Measurements from ENCODE around the gene NYAP2.

Gene NYAP2

DNA sequence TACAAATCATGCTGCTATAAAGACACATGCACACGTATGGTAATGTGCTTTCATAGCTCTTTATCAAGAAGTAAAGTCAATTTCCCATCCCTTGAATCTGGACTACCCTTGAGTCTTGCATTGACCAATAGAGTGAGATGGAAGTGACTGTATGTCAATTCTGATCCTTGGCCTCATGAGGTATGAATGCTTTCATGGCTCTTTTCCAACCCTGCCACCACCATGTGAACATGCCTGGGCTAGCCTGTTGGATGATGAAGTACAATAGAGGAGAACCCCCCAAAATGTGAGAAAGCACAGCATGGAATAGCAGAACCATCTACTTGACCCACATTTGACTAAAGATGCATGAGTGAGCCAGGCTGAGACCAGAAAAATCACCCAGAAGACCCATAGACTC lies 237.0 kb downstream of the NYAP2 start:
- DNase-seq, result no peak

DNA sequence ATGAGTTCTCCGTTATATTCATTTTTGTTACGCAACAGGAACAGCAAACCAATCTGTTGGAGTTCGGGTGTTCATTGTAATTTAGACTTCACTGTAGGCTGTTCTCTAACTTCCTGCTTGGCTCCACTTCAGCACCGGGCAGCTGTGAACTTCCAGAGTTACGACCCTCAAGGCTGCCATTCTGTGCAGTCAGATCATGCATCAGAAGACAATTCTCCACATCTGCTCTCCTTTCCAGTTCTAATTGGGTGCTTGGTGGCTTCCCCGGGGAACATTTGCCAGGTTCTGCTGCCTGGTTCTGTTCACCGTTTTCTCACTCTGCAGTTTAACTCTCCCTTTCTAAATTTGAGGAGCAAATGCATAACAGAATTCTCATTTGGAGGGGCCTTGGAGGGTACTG lies 237.7 kb downstream of the NYAP2 start:
- no peak for DNase-seq

DNA sequence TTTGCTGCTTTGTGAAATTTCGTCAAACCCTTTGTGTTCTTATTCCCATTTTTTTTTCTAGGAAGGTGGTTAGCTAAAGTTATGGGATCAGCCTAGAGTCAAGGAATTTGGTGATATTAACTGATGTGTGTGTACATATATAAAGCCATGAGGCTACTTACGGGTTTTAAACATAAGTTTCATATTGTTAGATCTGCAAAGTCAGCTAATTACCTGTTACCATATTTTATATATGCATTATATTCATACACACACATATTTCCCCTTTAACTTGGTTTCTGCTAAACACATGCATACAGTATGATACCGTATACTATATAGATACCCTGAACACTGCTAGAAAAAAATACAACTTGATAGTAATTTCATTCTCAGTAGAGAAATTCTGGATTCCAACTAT lies 241.0 kb downstream of the NYAP2 start:
- DNase-seq, result no peak

DNA sequence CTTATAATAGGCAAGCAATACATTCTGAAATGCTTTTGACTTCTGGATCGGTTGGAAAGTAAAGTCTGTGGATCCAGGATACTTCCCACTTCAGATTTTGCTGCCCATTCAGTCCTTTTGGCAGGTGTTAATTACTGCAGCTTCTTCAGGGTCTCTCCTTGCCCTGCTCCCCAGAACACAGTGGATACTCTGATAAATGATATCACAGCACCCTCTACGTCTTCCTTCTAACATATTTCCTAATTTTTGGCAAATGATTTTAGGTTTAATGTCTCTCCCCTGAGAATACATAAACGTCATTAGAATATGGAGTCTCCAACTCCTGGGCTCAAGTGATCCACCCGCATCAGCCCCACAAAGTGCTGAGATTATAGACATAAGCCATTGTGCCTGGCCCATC lies 249.8 kb downstream of the NYAP2 start:
- DNase-seq, result no peak

DNA sequence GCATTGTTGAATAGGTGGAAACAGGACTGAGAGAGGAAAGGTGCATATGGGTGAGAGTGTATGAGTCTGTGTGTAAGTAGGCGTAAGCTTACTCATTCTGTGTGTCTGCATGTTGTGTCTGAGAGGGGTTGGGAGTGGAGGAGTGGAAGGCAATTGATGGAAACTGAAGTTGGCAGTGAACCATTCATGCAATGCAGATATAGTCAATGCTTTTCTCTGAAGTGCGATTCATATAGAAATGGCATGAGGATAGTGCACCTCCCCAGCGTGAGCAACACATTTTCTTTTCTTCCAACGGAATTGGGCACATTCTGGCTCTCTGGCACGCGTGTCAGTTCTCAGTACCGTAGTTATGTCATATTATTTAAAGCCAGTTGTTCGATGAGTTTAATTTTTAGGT lies 250.5 kb downstream of the NYAP2 start:
- DNase-seq, result no peak

DNA sequence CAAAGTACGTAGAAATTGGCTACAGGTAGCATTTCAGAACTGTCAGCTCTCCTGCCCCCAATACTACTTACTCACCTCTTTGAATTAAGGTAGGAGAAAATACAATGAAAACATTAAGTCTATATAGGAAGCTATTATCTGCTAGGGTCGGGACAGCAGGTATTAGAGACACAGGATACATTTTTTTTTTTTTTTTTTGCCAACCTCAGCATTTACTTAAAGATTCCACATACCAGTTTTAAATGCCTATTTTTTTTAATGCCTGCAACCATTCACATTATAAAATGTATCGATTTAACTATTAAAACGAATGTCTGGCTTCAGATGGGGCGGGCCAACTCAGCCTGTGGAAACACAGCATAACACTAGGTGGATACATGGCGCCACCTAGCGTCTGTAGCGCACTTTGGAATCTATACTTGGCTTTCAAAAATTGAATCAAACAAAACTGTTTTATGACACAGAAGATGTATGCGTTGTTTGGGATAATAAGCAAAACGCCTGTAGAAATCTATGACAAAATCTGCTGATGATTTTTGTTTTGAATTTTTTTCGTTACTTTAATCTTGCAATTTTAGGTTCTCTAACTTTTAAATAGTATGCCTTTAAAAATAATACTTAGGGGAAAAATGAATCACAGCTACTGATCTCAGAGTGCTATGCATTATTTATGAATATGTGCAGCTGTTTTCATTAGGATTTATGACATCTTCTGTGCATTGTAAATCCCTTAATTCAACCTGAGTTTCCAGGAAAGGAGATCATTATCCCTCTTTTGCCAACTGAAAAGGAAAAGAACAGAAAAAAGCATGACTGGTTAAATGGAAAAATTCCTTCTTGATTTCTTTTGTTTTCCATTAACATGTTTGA lies 261.0 kb downstream of the NYAP2 start:
- DNase-seq, result peak; percentile 86

DNA sequence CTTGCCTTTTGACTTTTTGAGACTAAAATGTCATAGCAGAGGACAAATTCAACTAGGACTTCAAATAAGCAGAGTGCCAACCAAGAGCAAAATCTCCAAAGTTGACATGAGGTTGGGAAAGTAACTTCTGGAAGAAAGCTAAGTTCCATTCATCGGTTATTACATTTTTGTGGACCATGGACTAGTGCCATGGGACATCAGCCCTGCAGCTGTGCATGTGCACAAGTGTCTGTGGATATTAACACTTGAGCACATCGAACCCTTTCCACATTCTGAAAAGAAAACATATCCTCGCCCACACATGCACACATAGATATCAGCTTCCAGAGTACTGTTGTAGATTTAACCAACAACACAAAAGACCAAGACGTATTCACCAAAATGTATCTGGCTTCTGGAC lies 262.6 kb downstream of the NYAP2 start:
- no peak for DNase-seq

DNA sequence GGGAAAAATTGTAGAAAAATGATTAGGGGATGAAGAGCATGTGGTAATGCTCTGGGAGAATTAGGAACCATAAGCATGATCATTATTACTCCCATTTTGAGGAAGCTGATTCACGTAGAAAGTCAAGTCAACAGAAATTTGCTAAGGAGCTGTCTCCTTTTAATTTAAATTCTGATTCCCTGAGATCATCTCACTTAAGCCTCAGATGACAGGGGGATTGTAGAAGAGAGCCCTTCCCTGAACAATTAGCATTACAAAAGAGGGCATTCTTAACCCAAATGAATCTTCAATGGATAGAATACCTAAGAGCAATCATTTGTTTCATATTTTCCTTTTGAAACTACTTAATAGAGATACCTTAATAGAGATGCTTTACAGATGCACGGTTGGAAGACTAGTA lies 267.9 kb downstream of the NYAP2 start:
- no peak for DNase-seq

DNA sequence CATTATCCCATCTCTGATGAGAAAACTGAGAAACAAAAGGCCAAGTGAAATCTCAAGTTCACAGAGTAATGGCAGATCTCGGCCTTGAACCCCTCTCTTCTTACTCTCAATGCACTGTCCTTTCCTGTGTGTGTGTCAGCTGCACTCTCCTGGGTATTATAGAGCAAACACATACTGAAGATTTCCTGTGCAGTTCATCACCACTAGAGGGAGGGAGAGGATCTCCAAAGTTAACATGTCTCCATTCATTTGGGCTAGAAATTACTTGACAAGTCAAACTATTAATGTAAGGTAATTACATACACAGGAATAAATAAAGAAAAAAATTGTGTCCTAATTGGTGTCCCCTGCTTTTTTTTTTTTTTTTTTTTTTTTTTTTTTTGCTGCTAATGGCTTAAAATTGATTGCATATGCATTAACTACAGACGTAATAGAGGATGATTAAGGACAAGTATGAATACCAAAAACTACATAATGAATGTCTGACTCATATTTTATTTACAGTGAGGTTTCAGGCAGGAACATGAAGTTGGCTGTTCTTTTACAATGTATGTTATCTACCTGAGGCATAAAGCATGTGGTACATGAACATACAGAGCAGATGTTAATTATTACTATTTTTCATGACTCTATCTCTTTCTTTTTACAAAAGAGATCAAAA lies 269.2 kb downstream of the NYAP2 start:
- DNase-seq, result peak; percentile 58

DNA sequence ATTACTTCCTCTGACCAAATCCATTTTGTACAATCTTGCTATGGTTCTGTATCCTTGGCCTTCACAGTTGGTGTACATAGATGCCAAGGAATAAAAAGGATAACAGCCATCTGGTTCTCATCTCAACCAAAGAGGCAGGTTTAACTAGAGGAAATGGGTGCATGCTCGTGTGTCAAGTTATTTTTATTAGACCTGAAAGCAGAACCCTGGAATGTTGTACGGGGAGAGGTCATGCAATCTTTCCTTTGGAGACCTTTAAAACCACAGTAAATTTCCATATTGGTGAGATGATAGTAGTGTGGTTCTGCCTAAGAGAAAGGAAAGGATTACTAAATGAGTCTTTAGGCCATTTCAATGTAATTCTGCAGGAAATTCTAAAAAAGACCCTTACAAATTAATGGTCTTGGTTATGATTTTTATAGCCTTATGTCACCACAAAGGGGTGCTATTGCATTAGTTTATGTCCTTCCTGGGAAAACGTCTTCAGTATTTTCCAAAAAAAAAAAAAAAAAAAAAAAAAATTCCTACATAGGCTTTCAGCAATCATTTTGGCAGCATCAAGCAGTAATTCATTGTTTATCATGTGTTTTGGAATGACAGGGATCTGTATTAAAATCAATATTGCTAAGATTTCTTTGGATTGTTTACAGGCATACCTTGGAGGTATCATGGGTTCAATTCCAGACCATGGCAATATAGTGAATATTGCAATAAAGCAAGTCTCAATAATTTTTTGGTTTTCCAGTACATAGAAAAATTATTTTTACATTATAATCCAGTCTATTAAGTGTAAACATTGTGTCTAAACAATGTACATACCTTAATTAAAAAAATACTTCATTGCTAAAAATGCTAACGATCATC lies 270.8 kb downstream of the NYAP2 start:
- DNase-seq, result peak; percentile 25

DNA sequence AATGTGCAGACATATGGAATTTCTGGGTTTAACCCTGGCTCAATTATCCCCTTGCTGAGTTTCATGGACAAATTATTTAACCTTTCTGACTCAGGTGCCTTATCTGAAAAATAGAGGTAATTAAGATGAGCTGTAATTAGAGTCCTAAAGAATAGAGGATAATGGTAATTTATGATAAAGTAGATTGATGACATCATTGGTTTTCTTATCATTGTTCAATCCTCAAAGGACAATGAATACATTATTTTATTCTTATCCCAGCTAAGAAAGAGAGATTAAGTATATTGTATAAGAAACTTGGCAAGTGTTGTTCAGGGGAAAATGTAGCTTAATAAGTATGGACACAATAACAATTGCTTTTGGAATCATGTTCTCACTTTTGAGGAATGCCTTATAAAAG lies 279.3 kb downstream of the NYAP2 start:
- DNase-seq, result no peak

DNA sequence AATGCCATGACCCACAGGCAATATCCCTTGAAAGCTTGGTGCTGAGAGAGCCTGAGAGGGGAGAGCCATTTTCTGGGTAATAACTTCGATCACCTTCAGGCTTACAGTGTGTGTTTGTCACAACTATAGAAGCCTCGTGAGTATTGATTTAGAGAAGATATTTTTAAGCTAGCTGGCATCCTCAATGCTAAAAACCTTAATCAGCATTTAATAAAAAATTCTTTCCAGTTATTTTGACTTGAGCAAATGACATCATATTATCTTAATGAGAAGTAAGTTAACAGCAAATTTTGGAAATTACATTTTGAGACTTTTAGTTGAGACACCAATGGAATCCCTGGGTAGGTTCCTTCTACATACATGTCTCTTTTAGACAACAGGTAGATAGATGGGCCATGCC lies 283.7 kb downstream of the NYAP2 start:
- no peak for DNase-seq

DNA sequence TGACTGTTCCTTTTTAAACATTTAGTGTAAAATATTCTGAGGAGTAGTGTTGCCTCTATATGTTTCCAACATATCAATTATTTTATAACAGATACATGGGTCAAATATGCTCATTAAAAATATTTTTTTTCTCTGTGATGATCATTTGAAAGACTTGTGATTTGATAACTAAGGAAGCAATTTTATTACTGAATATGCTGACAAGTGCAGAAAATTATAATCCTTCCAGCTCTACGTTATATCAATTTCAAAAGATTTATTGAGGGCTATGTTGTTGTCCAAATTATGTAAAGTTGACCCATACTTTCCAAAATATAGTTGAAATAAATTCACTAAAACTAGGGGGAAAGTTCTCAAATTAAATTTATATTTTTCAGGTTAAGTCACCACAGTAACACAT lies 290.6 kb downstream of the NYAP2 start:
- no peak for DNase-seq

DNA sequence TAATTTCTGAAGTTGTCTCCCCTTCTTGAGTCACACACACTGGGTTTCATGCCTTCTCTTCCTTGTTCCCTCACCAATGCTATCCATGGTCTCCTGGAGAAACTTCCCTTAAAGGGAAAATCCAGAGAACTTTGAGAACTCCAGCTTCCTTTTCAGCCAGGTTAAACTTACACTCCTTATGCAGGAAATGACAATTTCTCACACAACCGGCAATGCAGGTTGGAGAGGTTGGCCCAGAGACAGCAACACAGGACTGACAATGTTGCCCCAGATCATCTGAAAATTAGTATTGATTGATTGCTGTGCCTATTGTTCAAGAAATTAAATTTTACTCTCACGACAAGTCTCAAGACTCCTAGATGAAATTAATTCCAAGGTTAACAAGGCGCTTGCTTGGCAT lies 292.2 kb downstream of the NYAP2 start:
- no peak for DNase-seq

DNA sequence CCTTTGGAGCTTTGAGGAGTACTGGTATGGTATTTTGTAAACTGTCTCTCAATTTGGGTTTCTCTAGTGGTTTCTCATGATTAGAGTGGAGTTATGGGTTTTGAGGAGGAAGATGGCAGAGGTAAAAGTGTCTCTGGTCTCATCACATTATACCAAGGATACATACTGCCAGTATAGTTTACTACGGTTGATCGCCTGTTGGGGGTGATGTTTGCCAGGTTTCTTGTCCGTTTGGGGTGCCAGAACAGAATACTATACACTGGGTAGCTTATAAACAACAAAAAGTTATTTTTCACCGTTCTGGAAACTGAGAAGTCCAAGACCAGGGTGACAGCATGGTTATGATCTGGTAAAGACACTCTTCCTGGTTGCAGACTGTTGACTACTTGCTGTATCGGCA lies 293.7 kb downstream of the NYAP2 start:
- DNase-seq, result no peak

DNA sequence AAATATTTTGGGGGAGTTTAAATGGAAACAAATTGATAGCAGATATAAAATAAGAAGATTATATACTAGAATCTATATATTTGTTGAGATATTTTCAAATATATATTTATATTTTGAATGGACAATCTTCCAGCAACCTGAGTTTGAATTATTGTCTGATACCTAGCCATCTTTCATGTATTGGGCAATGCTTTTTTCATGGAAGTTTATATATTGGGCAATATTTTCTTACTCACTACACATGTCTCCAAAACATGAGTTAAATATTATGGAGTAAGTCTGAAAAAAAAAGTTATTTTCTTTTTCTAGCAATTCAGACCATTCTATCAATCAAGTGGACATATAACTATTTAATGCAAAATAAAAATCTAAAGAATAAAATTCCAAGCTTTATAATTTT lies 295.2 kb downstream of the NYAP2 start:
- no peak for DNase-seq

DNA sequence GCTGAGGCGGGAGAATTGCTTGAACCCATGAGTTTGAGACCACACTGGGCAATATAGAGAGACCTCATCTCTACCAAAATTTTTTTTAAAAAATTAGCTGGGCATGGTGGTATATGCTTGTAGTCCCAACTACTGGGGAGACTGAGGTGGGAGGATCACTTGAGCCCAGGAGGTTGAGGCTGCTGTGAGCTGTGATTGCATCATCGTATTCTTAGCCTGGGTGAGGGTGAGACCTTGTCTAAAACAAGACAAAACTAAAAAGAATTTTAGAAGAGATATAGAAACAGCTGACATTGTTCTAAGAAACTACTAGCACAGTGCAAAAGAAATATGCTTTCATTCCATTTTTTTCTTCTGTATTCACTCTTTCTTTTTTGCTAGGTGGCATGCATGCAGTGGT lies 298.4 kb downstream of the NYAP2 start:
- no peak for DNase-seq

All from suppressor macrophage treated with lipopolysaccharide for 4 hours (primary cell).